Measurements from ENCODE around the gene CCDC158.

CCDC158 gene

GRCh38 chr4:76407440-76408119, 13.4 kb downstream of the CCDC158 start:
- TF ChIP-seq CTCF (IDR thresholded peaks at IDR 0.05; ENCODE audit: control insufficient read depth, extremely low read depth, insufficient read depth) = no peak
- H3K4me3 ChIP-seq (ENCODE audit: low read depth, low read length) = no peak overlapping the region
- DNase-seq (ENCODE audit: low read depth) = no peak

GRCh38 chr4:76406081-76406480, 14.9 kb downstream of the CCDC158 start:
- no peak overlapping the region for H3K4me3 ChIP-seq (ENCODE audit: low read depth, low read length)
- no peak for TF ChIP-seq CTCF (IDR thresholded peaks at IDR 0.05; ENCODE audit: control insufficient read depth, extremely low read depth, insufficient read depth)
- DNase-seq (ENCODE audit: low read depth) = no peak

- no peak for TF ChIP-seq CTCF (IDR thresholded peaks at IDR 0.05; ENCODE audit: control insufficient read depth, extremely low read depth, insufficient read depth)
- DNase-seq (ENCODE audit: low read depth) = no peak
- no peak overlapping the region for H3K4me3 ChIP-seq (ENCODE audit: low read depth, low read length)
Observed at GRCh38 chr4:76401654-76402053, 19.3 kb downstream of the CCDC158 start.

GRCh38 chr4:76388160-76388908, 32.6 kb downstream of the CCDC158 start:
- no peak overlapping the region for H3K4me3 ChIP-seq (ENCODE audit: low read depth, low read length)
- DNase-seq (ENCODE audit: low read depth) = no peak
- TF ChIP-seq CTCF (IDR thresholded peaks at IDR 0.05; ENCODE audit: control insufficient read depth, extremely low read depth, insufficient read depth) = no peak

GRCh38 chr4:76386566-76387305, 34.2 kb downstream of the CCDC158 start:
- H3K4me3 ChIP-seq (ENCODE audit: low read depth, low read length) = no peak overlapping the region
- DNase-seq (ENCODE audit: low read depth) = no peak
- TF ChIP-seq CTCF (IDR thresholded peaks at IDR 0.05; ENCODE audit: control insufficient read depth, extremely low read depth, insufficient read depth) = no peak

GRCh38 chr4:76385974-76386373, 35.0 kb downstream of the CCDC158 start:
- no peak overlapping the region for H3K4me3 ChIP-seq (ENCODE audit: low read depth, low read length)
- DNase-seq (ENCODE audit: low read depth) = no peak
- no peak for TF ChIP-seq CTCF (IDR thresholded peaks at IDR 0.05; ENCODE audit: control insufficient read depth, extremely low read depth, insufficient read depth)

All from LNCaP clone FGC (cell line).